GM23338 (cell line): ENCODE data around the gene PSMC4.

ENCODE experiments used
- CREB1 ChIP-seq: fragments of 250-450 bp; sonication (Bioruptor Pico); IDR thresholded peaks from 2 replicates; pipeline ENCODE4 v1.5.0; 2020; ENCODE audit warnings: low read depth, mild to moderate bottlenecking, moderate library complexity
- EZH2 ChIP-seq: fragments of 200-600 bp; sonication (generic); IDR thresholded peaks from one replicate; pipeline ENCODE4 v1.8.0; 2017; ENCODE audit warnings: antibody characterized with exemption, mild to moderate bottlenecking, low read depth; ENCODE audit not compliant: unreplicated experiment
- EZH2phosphoT487 ChIP-seq: fragments of 200-600 bp; sonication (generic); IDR thresholded peaks from one replicate; pipeline ENCODE4 v1.8.1; 2018; ENCODE audit warnings: antibody characterized with exemption; ENCODE audit not compliant: unreplicated experiment
- POLR2AphosphoS5 ChIP-seq: IDR thresholded peaks from 2 replicates; pipeline ENCODE4 v1.6.1; 2016; ENCODE audit warnings: antibody characterized with exemption, low read depth
- ZNF331 ChIP-seq: fragments of 250-450 bp; sonication (Bioruptor Pico); IDR thresholded peaks from 2 replicates; pipeline ENCODE4 v1.5.0; 2020; ENCODE audit warnings: low read depth, mild to moderate bottlenecking, moderate library complexity
- ZNF462 ChIP-seq: fragments of 250-450 bp; sonication (Bioruptor Pico); IDR thresholded peaks from 2 replicates; pipeline ENCODE4 v1.5.0; 2020; ENCODE audit warnings: mild to moderate bottlenecking, moderate library complexity
- TF ChIP-seq, protein P1 (sequence below): IDR thresholded peaks from one replicate; pipeline ENCODE4 v1.6.1; 2018; ENCODE audit warnings: antibody characterized with exemption; ENCODE audit not compliant: unreplicated experiment
- TF ChIP-seq, protein P2 (sequence below), 2 experiments: fragments of 200-600 bp in 1 of 2; sonication (generic) in 1 of 2; conservative IDR thresholded peaks; 2 replicates each; pipeline versions ENCODE4 v1.5.1 to v1.6.1; 2016 to 2017; ENCODE audit warnings: antibody characterized with exemption in 2 of 2, low read depth in 2 of 2, mild to moderate bottlenecking in 2 of 2, moderate library complexity in 1 of 2
- TF ChIP-seq, protein P3 (sequence below): IDR thresholded peaks from 2 replicates; pipeline ENCODE4 v1.6.1; 2016; ENCODE audit warnings: antibody characterized with exemption

DNA sequence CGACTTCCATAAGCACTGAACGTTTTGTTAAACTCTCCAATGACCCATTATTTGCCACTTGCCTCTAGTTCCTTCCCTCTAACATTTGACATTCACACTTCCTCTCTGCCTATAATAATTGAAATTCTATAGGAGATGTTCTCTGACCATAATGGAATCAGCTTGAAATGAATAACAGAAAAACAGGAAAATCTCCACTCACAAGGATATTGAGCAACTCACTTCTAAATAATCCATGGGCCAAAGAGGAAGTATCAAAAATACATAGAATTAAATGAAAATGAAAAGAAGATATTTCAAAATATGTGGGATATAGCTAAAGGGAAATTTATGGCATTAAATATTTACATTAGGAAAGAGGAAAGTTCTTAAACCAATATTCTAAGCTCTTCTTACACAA, 33.2 kb upstream of the PSMC4 start:
- TF ChIP-seq, protein P1, sequence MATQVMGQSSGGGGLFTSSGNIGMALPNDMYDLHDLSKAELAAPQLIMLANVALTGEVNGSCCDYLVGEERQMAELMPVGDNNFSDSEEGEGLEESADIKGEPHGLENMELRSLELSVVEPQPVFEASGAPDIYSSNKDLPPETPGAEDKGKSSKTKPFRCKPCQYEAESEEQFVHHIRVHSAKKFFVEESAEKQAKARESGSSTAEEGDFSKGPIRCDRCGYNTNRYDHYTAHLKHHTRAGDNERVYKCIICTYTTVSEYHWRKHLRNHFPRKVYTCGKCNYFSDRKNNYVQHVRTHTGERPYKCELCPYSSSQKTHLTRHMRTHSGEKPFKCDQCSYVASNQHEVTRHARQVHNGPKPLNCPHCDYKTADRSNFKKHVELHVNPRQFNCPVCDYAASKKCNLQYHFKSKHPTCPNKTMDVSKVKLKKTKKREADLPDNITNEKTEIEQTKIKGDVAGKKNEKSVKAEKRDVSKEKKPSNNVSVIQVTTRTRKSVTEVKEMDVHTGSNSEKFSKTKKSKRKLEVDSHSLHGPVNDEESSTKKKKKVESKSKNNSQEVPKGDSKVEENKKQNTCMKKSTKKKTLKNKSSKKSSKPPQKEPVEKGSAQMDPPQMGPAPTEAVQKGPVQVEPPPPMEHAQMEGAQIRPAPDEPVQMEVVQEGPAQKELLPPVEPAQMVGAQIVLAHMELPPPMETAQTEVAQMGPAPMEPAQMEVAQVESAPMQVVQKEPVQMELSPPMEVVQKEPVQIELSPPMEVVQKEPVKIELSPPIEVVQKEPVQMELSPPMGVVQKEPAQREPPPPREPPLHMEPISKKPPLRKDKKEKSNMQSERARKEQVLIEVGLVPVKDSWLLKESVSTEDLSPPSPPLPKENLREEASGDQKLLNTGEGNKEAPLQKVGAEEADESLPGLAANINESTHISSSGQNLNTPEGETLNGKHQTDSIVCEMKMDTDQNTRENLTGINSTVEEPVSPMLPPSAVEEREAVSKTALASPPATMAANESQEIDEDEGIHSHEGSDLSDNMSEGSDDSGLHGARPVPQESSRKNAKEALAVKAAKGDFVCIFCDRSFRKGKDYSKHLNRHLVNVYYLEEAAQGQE = no peak
- TF ChIP-seq, protein P2, sequence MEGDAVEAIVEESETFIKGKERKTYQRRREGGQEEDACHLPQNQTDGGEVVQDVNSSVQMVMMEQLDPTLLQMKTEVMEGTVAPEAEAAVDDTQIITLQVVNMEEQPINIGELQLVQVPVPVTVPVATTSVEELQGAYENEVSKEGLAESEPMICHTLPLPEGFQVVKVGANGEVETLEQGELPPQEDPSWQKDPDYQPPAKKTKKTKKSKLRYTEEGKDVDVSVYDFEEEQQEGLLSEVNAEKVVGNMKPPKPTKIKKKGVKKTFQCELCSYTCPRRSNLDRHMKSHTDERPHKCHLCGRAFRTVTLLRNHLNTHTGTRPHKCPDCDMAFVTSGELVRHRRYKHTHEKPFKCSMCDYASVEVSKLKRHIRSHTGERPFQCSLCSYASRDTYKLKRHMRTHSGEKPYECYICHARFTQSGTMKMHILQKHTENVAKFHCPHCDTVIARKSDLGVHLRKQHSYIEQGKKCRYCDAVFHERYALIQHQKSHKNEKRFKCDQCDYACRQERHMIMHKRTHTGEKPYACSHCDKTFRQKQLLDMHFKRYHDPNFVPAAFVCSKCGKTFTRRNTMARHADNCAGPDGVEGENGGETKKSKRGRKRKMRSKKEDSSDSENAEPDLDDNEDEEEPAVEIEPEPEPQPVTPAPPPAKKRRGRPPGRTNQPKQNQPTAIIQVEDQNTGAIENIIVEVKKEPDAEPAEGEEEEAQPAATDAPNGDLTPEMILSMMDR (conservative IDR thresholded peaks at IDR 0.05; ENCODE audit: low read depth in 2 of 2) = no peak
- TF ChIP-seq POLR2AphosphoS5 (no peak), ZNF331 (CRISPR knock-in tag) (no peak), EZH2phosphoT487 (no peak), EZH2 (no peak), ZNF462 (CRISPR knock-in tag) (no peak), CREB1 (CRISPR knock-in tag) (no peak)
- TF ChIP-seq, protein P3, sequence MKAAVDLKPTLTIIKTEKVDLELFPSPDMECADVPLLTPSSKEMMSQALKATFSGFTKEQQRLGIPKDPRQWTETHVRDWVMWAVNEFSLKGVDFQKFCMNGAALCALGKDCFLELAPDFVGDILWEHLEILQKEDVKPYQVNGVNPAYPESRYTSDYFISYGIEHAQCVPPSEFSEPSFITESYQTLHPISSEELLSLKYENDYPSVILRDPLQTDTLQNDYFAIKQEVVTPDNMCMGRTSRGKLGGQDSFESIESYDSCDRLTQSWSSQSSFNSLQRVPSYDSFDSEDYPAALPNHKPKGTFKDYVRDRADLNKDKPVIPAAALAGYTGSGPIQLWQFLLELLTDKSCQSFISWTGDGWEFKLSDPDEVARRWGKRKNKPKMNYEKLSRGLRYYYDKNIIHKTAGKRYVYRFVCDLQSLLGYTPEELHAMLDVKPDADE = no peak
